K562 (cell line): ENCODE results near the gene ERC2. TPM values are rescaled to one million over a fixed set of nuclear protein-coding genes. Genes with fewer than 3 reads are reported as not detected.

Source experiments
- ATAC-seq: fragments of 200-7000 bp; cut with Tn5 transposase; 3 replicates; pipeline ENCODE4 v1.9.1; 2020; ENCODE audit warnings: moderate library complexity
- BruUV-seq: library from RNA; stranded (reverse); fragments of 400-500 nt; replicated peaks from 2 replicates; lab custom pipeline; 2021; lab: Mats Ljungman, UMichigan
- CTCF ChIA-PET: fragments of 300-600 bp; formaldehyde crosslinking; extraction: SDS; loops from one replicate; lab custom pipeline; 2021; ENCODE audit warnings: low intra/inter-chr PET ratio; lab: Yijun Ruan, JAX
- POLR2A ChIA-PET: fragments of 300-600, 350-650 bp; sonication (Branson Sonifier 250); formaldehyde crosslinking; extraction: SDS; loops from one replicate; lab custom pipeline; 2021; ENCODE audit warnings: antibody characterized with exemption, inconsistent platforms; lab: Yijun Ruan, JAX
- DNase-seq, 4 experiments: peaks; one replicate each; pipeline versions ENCODE4 v3.0.0 to v3.0.0-alpha.2; 2011 to 2018; ENCODE audit warnings: low spot score in 3 of 4, mixed read lengths in 3 of 4; ENCODE audit errors: extremely low read depth in 1 of 4
- FAIRE-seq: peaks from 2 replicates; lab custom pipeline; 2011; peaks lifted over from hg19 to GRCh38; lab: Jason Lieb, UNC
- H2AFZ ChIP-seq: 2 replicates; pipeline ENCODE4 v1.6.0; 2011; ENCODE audit warnings: low read depth, low read length, control low read depth, inconsistent platforms
- H3K27ac ChIP-seq: fragments of 200-600 bp; 3 replicates; pipeline ENCODE4 v1.8.0; 2011; ENCODE audit warnings: low read depth, mild to moderate bottlenecking, control low read depth, inconsistent platforms, low read length, moderate library complexity, mixed read lengths; ENCODE audit errors: extremely low read depth
- H3K27me3 ChIP-seq, 2 experiments: fragments of 300-600 bp in 1 of 2; 2 replicates in 1 of 2; 3 replicates in 1 of 2; pipeline versions ENCODE4 v1.6.0 to v1.8.0; 2011; ENCODE audit warnings: inconsistent platforms in 2 of 2, low read length in 2 of 2, mild to moderate bottlenecking in 1 of 2, mixed read lengths in 1 of 2, moderate library complexity in 1 of 2; ENCODE audit not compliant: control insufficient read depth in 2 of 2, insufficient read depth in 2 of 2
- H3K36me3 ChIP-seq: fragments of 300-600 bp; 3 replicates; pipeline ENCODE4 v1.8.0; 2011; ENCODE audit warnings: mild to moderate bottlenecking, low read length, inconsistent platforms; ENCODE audit not compliant: control insufficient read depth, insufficient read depth
- H3K4me1 ChIP-seq, 2 experiments: fragments of 200-600 bp in 1 of 2; replicated peaks in 1 of 2; 2 replicates in 1 of 2; 3 replicates in 1 of 2; pipeline versions ENCODE4 v1.5.1 to v1.8.0; 2011; ENCODE audit warnings: inconsistent platforms in 2 of 2, low read length in 2 of 2, mild to moderate bottlenecking in 1 of 2, mixed read lengths in 1 of 2, moderate library complexity in 1 of 2; ENCODE audit not compliant: control insufficient read depth in 2 of 2, insufficient read depth in 2 of 2
- H3K4me2 ChIP-seq: 2 replicates; pipeline ENCODE4 v1.6.1; 2011; ENCODE audit warnings: low read length, control low read depth, inconsistent platforms, mixed read lengths; ENCODE audit not compliant: insufficient read depth
- H3K4me3 ChIP-seq: fragments of 200-600 bp; sonication (generic), shearing (Covaris generic); 2 replicates; pipeline ENCODE4 v1.5.1; 2016; ENCODE audit warnings: control low read depth, inconsistent platforms
- H3K79me2 ChIP-seq: fragments of 200-600 bp; 3 replicates; pipeline ENCODE4 v1.8.0; 2011; ENCODE audit warnings: low read length, inconsistent platforms; ENCODE audit not compliant: control insufficient read depth, insufficient read depth
- H3K9ac ChIP-seq, 2 experiments: 2 replicates each; pipeline versions ENCODE4 v1.6.0 to v1.6.1; 2011; ENCODE audit warnings: low read depth in 2 of 2, low read length in 2 of 2, control low read depth in 1 of 2, inconsistent platforms in 1 of 2, mild to moderate bottlenecking in 1 of 2, mixed read lengths in 1 of 2; ENCODE audit not compliant: insufficient read depth in 1 of 2
- H3K9me1 ChIP-seq: one replicate; pipeline ENCODE4 v1.6.0; 2011; ENCODE audit warnings: inconsistent platforms, mild to moderate bottlenecking, low read length, moderate library complexity; ENCODE audit not compliant: control insufficient read depth, insufficient read depth
- H3K9me3 ChIP-seq: replicated peaks from 2 replicates; pipeline ENCODE4 v1.5.1; 2011; ENCODE audit warnings: low read depth, low read length, inconsistent platforms; ENCODE audit not compliant: control insufficient read depth, insufficient read depth
- H4K20me1 ChIP-seq: replicated peaks from 2 replicates; pipeline ENCODE4 v1.6.1; 2011; ENCODE audit warnings: low read length, inconsistent platforms, mixed read lengths; ENCODE audit not compliant: control insufficient read depth, insufficient read depth
- AFF4 ChIP-seq: sonication (generic); formaldehyde crosslinking; IDR thresholded peaks from 2 replicates; pipeline ENCODE4 v1.8.0; 2023; ENCODE audit warnings: mild to moderate bottlenecking, missing genetic modification reagents
- TCF3 ChIP-seq: sonication (generic); formaldehyde crosslinking; IDR thresholded peaks from 2 replicates; pipeline ENCODE4 v1.4.0; 2020; ENCODE audit warnings: mild to moderate bottlenecking, missing genetic modification reagents
- ZNF24 ChIP-seq: fragments of 450-650 bp; IDR thresholded peaks from 2 replicates; pipeline ENCODE4 v1.6.1; 2016
- whole genome bisulfite sequencing: fragments of 100-300 bp; shearing (Covaris generic); methylation state at CpG from one replicate; pipeline ENCODE4 v1.1.6; 2016; ENCODE audit warnings: low coverage, mixed read lengths; ENCODE audit not compliant: insufficient coverage; ENCODE audit errors: missing lambda C conversion rate; 5-methylcytosine and 5-hydroxymethylcytosine counted together
- in situ Hi-C: fragments of 300-500 bp; cut with MboI; formaldehyde crosslinking; loops from 4 replicates; pipeline ENCODE4 v1.15.0; 2018; ENCODE audit warnings: inconsistent platforms, mixed read lengths
- intact Hi-C: fragments of 100-400 bp; cut with micrococcal nuclease; formaldehyde crosslinking; loops from 2 replicates; pipeline ENCODE4 v1.14.2; 2022
- polyA plus RNA-seq, 8 experiments: library from polyadenylated mRNA; depleted of rRNA in 4 of 8; stranded (reverse) in 5 of 8; unstranded in 3 of 8; fragments of >200 nt; fragmentation: Nextera tagmentation in 2 of 8; fragmentation: Illumina TruSeq in 1 of 8; extraction: Ambion mirVana in 2 of 8; extraction: Trizol in 1 of 8; gene quantifications; 2 replicates each; pipeline versions ENCODE4 v1.2.1 to v1.2.3, GENCODE V29; 2011 to 2014; ENCODE audit warnings: inconsistent platforms in 1 of 8, missing spikeins in 1 of 8
- total RNA-seq, 7 experiments: library from RNA; depleted of rRNA in 6 of 7; stranded (reverse); fragments of >200 nt in 6 of 7; fragmentation: Illumina TruSeq in 2 of 7; extraction: Trizol in 2 of 7; gene quantifications; 2 replicates each; pipeline versions ENCODE4 v1.2.1 to v1.2.3, GENCODE V29; 2011 to 2021; ENCODE audit warnings: low replicate concordance in 1 of 7

Gene ERC2
- total and polyA plus RNA-seq, 9 of the 15 experiments (the other 6 are each of a cell fraction or from before 2014, with no cell fraction given) = 0.04 to 0.18 (median 0.07) TPM; not detected in 2

- intact Hi-C loops = no loop called here
- POLR2A ChIA-PET = no interaction called here
- Histone ChIP-seq H3K4me3 (no peak overlapping the region), H3K9me3 (no peaks in the 10 kb centered on the region)
- DNase-seq (no peak), ATAC-seq (no peak)
- TF ChIP-seq AFF4 (no peak), ZNF24 (no peak), TCF3 (no peak)
- TF ChIP-seq, all 486 proteins: peak for 0
- CTCF ChIA-PET = no interaction called here
- 0% methylated on average over 2 of the region's 2 CpGs for WGBS
- Histone ChIP-seq H3K9ac (no peak overlapping the region), H3K36me3 (no peaks in the 10 kb centered on the region), H2AFZ (no peak overlapping the region), H3K4me1 (no peaks in the 10 kb centered on the region), H3K27ac (no peak overlapping the region), H3K4me2 (no peak overlapping the region), H3K79me2 (no peaks in the 10 kb centered on the region), H4K20me1 (no peaks in the 10 kb centered on the region), H3K9me1 (no peaks in the 10 kb centered on the region), H3K27me3 (no peaks in the 10 kb centered on the region)
- no peak for FAIRE-seq
- in situ Hi-C loops = no loop called here
- no TSS peak for BruUV-seq
Observed at GRCh38 chr3:55937301-55937700, 531.0 kb downstream of the ERC2 start.
